RPMI8226 (cell line): ENCODE results near the gene MZF1.

Source experiments
- DNase-seq: peaks from one replicate; pipeline ENCODE4 v3.0.0-alpha.2; 2015

The MZF1 gene

GRCh38 chr19:58569943-58570670, 3.0 kb downstream of the MZF1 start:
- no peak for DNase-seq

- DNase-seq, result no peak
These were observed 3.8 kb downstream of the MZF1 start for GRCh38 chr19:58569191-58569942.

- DNase-seq, result no peak
These were observed 4.5 kb downstream of the MZF1 start for GRCh38 chr19:58568453-58569130.

DNA sequence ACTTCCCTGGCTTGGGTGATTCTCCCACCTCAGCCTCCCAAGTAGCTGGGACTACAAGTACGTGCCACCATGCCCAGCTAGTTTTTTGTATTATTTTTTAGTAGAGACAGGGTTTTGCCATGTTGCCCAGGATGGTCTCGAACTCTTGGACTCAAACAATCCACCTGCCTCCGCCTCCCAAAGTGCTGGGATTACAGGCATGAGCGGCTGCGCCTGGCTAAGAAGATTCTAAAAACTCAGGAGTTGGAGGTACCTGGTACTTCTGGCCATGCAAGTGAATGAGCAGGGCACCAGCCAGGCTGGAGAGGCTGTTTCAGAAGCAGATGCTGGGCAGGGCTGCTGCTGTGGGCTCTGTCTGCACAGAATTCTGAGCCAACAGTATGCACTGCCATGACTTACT, 6.1 kb downstream of the MZF1 start:
- no peak for DNase-seq

- DNase-seq, result no peak
These were observed 9.3 kb downstream of the MZF1 start for GRCh38 chr19:58563823-58564222.

- peak; percentile 25 for DNase-seq
These were observed 10.0 kb downstream of the MZF1 start for GRCh38 chr19:58563034-58563573.

GRCh38 chr19:58562122-58563033, 10.8 kb downstream of the MZF1 start:
- DNase-seq, result peak; percentile 68

DNA sequence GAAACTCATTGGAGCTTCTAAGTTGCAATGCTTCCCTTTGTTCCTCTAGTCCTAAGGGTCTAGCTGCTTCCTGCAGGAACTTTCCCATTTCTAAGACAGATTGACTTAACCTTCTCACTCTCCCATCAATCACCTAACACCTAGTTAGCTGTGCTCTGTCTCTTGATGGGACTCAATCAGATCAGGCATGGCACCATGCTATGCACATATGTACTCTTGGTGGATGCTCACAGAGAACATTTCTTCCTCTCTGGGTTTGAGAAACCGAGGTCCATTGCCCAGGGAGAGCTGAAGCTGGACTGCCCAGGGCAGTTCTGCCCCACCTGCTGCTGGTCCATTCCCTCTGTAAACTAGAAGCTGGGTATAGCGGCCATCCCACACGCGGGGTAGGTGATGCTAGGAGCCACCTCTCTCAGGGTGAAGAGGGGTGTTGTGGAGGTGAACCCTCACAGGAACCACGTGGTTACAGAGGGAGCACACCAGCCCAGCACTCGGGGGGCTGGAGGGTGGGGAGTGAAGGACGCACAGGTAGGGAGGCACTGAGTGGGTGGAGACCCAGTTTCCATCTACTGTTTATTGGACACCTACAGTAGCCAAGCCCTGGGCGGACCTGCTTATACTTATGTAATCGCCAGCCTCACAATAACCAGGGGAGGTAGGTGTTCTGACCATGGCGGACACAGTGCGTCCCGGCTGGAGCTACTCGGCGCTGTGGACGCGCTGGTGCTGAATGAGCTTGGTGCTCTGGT, 11.6 kb downstream of the MZF1 start:
- DNase-seq, result no peak

- DNase-seq, result no peak
These were observed 12.2 kb downstream of the MZF1 start for GRCh38 chr19:58560921-58561320.

DNA sequence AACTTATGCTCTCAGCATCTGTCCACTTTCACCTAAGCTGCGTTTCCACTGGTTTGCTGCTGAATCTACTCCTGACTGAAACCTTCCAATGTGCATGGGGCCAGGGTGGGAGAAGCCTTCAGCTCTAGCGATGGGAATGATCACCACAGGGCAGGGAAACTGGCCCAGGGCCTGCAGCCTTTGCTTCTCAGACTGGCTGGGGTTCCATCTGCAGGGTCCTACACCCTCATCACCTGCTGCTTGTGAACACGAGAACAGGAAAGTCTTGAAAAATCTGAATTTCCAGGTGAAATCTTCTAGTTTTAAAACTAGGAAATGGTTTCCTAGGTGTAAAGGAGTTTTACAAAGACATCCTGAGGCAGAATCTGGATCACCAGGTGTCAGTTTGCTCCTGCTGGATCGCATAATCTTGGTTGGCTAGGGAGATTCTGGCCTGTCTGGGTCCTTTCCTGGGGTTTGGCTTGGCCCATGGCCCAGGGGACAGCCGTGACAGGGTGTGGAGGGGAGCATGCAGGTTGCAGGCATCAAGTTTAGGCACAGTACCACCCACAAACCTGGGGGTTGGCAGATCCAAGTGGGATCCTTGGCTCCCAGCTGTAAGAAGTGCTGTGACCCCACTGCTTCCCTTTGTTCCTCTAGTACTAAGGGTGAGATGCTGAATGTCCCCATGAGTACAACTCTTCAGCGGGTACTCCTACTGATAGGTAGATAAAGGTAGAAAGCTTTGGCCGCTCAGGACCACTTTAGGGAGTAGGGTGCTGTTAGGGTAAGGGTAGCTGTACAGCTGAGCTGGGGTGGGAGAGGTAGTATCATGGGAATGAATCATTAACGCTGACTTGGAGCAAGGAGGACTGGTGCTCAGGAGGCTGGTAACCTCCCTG, 12.9 kb downstream of the MZF1 start:
- no peak for DNase-seq

GRCh38 chr19:58559275-58560006, 13.7 kb downstream of the MZF1 start:
- peak; percentile 96 for DNase-seq

DNA sequence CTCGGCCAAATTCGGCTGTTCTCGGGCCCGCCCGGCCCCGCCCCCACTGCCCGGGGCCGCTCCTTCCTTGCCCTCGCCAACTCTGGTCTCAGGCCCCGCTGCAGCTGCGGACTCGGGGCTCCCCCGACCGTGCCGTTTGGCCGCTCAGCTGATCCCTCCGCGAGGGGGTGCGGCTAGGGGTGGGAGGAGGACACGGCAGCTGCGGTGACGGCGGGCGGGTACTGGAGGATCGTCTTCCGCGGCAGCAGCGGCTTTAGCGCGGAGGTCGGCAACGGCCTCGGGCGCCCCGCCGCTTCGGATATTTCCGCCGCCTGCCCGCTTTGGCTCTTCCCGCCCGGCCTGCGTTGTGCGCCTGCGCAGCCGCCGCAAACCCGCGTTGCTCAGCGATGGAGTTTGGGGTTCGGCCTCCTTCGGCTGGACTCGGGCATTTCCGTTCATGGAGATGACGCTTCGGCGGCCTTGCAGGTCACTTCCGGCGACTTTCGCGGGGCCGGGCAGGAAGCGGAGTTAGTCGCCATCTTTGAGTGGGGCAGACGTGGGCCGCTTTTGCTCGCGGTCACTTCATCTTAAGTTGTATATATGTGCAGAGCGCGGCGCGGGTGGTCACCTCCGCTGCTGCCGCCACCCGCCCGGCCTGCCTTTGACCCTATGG, 14.4 kb downstream of the MZF1 start:
- peak; percentile 99 for DNase-seq

GRCh38 chr19:58558066-58558622, 15.0 kb downstream of the MZF1 start, which contains the start of gene UBE2M:
Gene UBE2M (minus strand): TSS chr19:58558611. CDS start chr19:58558381, 230 bp downstream.
- no peak for DNase-seq

DNA sequence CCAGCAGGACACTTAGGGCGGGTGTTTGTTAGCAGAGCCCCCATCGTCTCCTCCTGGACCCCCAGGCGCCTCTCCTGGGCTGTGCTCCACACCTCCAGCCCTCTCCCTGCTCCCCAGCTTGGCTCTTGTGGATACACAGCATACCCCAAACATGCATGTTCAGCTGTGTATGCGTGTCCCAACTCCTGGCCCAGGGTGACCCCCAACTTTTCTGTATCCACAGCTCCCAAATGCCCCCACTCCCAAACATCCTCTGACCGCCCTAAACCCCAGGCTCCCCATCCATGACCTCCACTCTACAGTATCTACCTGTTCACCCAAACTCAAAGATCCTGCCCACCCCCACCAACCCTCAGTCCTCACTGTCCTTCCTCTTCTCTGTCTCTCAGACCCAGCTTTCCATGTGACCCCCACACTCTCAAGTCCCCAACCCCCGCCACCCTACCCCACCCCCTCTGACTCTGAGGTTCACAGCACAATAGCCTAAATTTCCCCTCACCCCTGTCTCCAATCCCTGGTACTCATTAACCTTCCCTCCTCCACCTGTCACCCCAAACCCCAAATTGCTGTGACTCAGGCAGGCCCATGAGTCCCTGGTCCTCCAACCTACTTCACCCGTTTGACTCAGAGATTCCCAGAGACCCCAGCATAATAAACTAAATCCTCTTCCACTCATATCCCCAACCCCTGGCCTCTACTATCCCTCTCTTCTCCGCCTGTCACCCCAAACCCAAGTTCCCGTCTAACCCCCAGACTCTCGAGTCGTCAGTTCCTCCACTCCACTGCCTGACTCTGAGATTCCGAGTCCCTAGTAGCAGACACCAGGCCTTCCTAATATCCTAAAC, 15.7 kb downstream of the MZF1 start:
- DNase-seq, result no peak

DNA sequence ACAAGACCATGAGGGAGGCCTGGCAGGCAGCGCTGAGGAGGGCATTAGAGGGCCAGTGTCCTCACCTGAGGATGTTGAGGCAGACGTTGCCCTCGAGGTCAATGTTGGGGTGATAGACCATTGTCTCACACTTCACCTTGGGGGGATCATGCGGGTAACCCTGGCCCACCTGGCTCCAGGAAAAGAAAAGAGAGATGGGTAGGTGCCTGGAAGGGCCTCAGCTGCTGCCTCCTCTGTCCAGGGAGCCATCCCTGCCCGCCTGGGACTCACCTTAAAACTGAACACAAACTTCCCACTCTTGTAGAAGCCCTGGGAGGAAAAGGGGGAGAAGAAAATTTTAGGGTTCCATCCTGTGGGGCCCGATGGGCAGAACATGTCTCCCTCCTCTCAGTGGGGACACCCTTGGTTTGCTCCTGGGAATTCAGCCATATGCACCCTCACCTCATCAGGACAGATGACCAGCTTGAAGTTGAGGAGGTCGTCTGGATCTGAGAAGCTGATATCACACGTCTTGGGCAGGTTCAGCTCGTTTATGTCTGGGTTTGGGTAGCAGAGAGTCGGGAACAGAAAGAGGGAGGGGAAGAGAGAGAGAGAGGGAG, 16.4 kb downstream of the MZF1 start:
- DNase-seq, result no peak

DNA sequence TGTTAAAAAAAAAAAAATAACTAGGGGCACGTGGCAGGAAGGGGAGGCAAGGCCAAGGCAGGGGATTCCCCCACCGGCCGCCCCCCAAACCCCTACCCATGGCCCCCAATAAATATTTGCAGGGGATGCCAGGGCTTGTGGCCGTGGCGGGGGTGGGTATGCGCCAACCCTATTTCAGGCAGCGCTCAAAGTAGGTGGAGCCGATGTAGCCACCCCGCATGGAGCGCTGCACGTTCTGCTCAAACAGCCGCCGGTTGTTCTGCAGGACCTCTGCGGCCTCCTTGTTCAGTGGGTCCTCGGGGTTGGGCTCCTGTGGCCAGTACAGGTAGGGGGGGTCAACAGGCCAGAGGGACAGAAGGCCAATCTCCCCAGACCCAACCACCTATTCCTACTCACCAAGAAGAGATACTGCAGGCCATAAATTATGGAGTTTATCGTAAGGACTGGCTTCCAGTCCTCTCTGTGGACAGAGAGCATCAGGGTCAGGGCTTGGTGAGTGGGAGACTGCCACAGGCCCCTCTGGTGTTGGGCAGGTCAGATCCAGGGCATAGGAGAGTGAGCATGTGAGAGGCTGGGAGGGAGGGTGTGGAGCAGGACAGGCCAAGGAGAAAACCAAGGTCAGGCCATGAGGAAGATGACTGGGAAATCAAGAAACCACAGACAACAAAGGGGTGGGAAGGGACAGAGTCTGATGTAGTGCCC, 17.1 kb downstream of the MZF1 start:
- no peak for DNase-seq

DNA sequence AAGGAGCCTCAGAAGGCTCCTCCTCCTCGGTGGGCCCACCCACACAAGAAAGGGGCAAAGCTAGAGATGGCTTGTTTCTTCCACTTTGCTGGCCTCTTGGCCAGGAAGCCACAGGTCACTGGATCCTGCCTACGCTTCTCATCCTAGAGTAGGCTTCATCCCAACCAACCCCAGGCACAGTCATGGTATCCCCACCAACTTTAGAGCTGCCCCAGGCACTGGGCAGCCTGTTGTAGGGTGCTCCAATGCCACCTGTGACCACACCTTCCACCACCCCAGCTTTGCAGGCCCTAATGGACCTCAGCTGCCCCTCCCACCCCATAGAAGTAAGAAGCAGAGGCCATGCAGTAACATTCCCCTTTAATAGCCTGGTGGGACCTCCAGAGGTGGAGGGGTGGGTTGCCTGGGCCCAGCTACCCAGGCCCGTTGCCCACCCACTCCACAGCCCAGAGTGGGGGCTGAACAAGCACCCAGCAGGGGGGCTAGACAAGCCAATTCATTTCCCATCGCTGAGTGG, 17.7 kb downstream of the MZF1 start:
- DNase-seq, result no peak
